IPS-20b (cell line): ENCODE data around the gene TMA16.
"Not testable (repeated sequence)": the region's sequence is repeated elsewhere in the genome, so short reads cannot be mapped to it uniquely, and the experiment has no call there.

Experiments
- H3K27ac ChIP-seq: one replicate; pipeline ENCODE4 v1.5.1; 2013; ENCODE audit warnings: low read length
- H3K27me3 ChIP-seq: 2 replicates; pipeline ENCODE4 v1.6.1; 2013; ENCODE audit warnings: mild to moderate bottlenecking, low read length, inconsistent platforms; ENCODE audit not compliant: insufficient read depth
- H3K36me3 ChIP-seq: 2 replicates; pipeline ENCODE4 v1.6.1; 2013; ENCODE audit warnings: low read depth, mild to moderate bottlenecking, inconsistent platforms, low read length, moderate library complexity; ENCODE audit not compliant: insufficient read depth
- H3K4me1 ChIP-seq: 2 replicates; pipeline ENCODE4 v1.6.1; 2013; ENCODE audit warnings: mild to moderate bottlenecking, control low read depth, inconsistent platforms, low read length, moderate library complexity; ENCODE audit not compliant: insufficient read depth
- H3K4me3 ChIP-seq: 2 replicates; pipeline ENCODE4 v1.5.1; 2013; ENCODE audit warnings: mild to moderate bottlenecking, low read length, inconsistent platforms
- H3K9ac ChIP-seq: 2 replicates; pipeline ENCODE4 v1.6.1; 2013; ENCODE audit warnings: low read depth, mild to moderate bottlenecking, inconsistent platforms, low read length, moderate library complexity
- H3K9me3 ChIP-seq: 2 replicates; pipeline ENCODE4 v1.6.1; 2013; ENCODE audit warnings: mild to moderate bottlenecking, low read depth, low read length, inconsistent platforms; ENCODE audit not compliant: insufficient read depth

The TMA16 gene

DNA sequence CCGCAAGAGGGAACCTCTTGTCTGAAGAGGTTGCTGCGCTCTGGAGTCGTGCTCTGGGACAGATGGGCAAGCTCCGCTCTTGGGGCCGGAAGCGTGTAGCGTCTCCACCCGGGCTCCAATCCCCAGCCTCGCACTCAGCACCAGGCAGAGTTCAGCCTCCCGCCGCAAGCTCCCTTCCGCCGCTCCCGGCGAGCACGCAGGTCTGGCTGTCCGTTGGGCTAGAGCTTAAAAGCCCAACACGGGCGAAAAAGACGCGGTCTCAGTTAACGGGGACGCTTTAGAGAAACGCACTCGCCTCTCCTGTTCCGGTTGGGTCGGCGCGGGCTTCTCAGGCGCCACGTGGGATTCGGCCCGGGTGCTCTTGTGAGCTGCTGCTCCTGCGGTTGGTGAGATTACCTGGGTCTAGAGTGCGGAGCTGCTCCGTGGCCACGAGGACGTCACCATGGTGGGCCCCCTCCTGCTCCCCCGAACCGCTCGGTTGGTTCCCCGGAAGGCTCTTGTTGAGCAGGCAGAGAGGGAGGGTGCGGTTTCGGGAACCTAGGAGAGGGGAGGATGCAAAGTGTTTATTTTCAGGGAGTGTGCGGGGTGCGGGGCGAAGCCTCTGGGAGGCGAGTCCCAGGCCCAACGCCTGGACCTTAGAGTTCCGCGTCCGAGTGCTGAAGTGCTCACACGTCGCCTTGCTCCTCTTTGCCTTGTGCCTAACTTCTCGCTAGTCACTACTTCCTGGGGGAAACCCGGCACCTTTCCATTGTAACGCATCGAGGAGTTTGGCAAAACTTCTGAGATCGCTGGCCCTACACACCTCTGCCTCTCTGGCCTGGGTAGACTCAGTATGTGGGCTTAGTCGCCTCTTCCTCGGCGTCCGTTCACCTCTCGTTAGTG lies at the start of gene TMA16:
TMA16 (plus strand) TSS at position 331 of the 882 bp plus-strand sequence; CDS start at position 443, 112 bp downstream.
- Histone ChIP-seq H3K36me3 (peaks cover 13% of the 10 kb centered on the region; the same call in 1 of the 2 replicates), H3K27me3 (no peaks in the 10 kb centered on the region), H3K27ac (peak within 1 kb of the TSS; percentile 83), H3K4me3 (peak within 1 kb of the TSS; percentile 81), H3K9ac (peak within 1 kb of the TSS; percentile 99), H3K9me3 (no peaks in the 10 kb centered on the region), H3K4me1 (0 out of 2 replicates have a peak, but pooled peaks cover 3% of the 10 kb centered on the region)

DNA sequence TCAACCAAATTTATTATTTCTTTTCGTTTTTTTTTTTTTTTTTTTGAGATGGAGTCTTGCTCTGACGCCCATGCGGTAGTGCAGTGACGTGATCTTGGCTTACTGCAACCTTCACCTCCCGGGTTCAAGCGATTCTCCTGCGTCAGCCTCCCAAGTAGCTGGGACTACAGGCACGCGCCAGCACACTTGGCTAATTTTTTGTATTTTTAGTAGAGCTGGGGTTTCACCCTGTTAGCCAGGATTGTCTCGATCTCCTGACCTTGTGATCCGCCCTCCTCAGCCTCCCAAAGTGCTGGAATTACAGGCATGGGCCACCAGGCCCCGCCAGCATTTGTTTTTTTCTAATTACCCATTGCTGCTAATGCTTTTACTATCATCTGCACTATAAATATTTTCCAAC lies 47.5 kb upstream of the TMA16 start:
- not testable (repeated sequence) for H3K4me3 ChIP-seq, H3K27ac ChIP-seq, H3K9me3 ChIP-seq, H3K27me3 ChIP-seq, H3K9ac ChIP-seq, H3K36me3 ChIP-seq, H3K4me1 ChIP-seq

DNA sequence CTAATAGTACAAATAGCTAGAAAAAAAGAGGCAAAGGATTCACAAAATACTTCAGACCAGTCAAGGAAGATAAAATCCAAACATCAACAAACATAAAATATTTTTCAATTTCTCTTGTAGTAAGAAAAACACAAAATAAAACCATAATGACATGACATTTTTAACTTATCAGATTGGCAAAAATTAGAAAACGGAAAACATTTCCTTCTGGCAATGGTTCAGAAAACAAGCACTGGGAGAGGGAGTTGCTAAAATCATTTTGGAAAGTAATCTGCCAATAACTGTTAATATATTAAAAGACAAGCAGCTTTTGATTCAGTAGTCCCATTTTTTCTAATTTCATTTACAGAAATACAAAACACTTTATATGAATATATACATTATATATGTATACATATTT lies 47.0 kb upstream of the TMA16 start:
- H3K36me3 ChIP-seq, result no peaks in the 10 kb centered on the region
- H3K27me3 ChIP-seq, result no peaks in the 10 kb centered on the region
- H3K9ac ChIP-seq, result no peak overlapping the region
- H3K4me1 ChIP-seq, result no peaks in the 10 kb centered on the region
- H3K9me3 ChIP-seq, result no peaks in the 10 kb centered on the region
- no peak overlapping the region for H3K27ac ChIP-seq
- no peak overlapping the region for H3K4me3 ChIP-seq

DNA sequence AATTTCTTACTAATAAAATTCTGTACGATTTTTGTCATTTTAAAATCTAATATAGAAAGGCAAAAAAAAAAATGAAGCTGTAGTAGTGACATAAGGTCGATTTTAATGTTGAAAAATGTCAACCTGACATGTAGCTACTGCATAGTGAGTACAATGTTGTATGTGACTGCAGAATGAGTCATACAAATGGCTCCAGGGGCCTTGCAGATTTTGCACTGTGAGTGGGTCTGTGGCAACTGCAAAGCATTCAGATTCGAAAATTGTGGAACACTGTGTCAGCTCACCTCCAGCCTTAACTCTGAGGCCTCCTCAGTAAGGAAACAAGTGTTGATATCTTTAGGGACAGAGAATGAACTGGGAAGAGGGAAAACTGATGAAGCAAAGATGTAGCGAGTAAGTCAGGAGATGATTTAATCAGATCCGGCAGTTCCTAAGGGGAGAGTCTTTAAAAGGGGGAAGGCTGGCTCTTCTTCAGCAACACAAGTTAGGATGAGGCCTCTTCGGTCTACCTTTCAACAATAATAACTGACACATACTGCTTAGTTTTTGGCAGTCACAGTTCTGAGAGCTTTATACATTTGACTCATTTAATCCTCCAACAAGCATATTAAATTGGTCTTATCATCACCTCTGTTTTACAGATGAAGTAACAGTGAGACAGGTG lies 45.8 kb upstream of the TMA16 start:
- H3K27ac ChIP-seq, result no peak overlapping the region
- no peak overlapping the region for H3K9ac ChIP-seq
- H3K4me3 ChIP-seq, result no peak overlapping the region
- no peaks in the 10 kb centered on the region for H3K27me3 ChIP-seq
- no peaks in the 10 kb centered on the region for H3K36me3 ChIP-seq
- no peaks in the 10 kb centered on the region for H3K4me1 ChIP-seq
- no peaks in the 10 kb centered on the region for H3K9me3 ChIP-seq

DNA sequence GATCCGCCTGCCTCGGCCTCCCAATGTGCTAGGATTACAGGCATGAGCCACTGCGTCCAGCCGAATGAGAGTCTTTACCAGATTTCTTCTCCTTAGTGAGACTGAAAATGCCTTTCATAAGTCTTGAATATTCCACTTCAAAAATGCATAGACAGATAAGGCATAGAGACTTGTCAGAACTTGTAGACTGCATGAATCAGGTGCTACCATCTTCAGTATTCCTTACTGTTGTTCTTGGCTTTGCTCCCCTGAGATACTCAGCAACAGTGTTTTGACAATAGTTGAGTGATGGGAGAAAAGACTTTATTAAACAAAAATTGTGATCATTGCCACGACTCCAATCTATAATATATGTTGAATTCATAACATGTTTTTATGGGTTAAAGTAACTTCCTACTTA lies 31.9 kb upstream of the TMA16 start:
- no peak overlapping the region for H3K4me3 ChIP-seq
- no peak overlapping the region for H3K9ac ChIP-seq
- no peaks in the 10 kb centered on the region for H3K9me3 ChIP-seq
- H3K27me3 ChIP-seq, result no peaks in the 10 kb centered on the region
- no peaks in the 10 kb centered on the region for H3K4me1 ChIP-seq
- no peaks in the 10 kb centered on the region for H3K36me3 ChIP-seq
- H3K27ac ChIP-seq, result no peak overlapping the region

DNA sequence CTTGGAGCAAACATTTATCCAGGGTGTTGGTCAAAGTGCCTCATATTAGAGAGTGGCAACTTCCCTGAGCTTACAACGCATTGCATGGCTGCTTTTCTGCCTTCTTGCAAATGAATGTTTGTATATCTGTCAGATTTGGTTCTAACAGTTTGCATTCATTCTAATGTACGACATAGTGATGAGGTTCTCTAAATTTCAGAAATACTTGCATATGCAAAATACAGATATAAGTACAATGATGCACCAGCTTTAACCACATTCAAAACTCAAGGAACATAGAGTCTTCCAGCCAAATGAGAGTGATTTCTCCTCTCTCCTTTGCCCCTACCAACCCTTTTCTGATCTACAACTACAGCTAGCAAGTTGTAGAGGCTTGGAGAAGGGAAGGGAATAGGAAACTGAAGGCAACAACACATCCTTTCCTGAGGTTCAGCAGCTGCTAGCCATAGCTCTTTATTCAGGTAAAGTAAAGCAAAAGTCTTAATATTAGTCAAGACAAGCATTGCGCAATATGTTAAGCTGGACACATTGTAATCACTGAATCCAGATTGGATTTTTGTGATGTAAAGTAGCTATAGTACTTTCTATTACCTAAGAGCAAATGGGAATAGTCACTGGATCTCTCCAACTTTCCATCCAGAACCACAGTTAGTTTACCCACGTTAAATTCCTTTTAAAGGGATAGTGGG lies 27.3 kb upstream of the TMA16 start:
- Histone ChIP-seq H3K36me3 (no peaks in the 10 kb centered on the region), H3K27ac (no peak overlapping the region), H3K27me3 (no peaks in the 10 kb centered on the region), H3K9me3 (no peaks in the 10 kb centered on the region), H3K4me1 (no peaks in the 10 kb centered on the region), H3K4me3 (no peak overlapping the region), H3K9ac (no peak overlapping the region)

DNA sequence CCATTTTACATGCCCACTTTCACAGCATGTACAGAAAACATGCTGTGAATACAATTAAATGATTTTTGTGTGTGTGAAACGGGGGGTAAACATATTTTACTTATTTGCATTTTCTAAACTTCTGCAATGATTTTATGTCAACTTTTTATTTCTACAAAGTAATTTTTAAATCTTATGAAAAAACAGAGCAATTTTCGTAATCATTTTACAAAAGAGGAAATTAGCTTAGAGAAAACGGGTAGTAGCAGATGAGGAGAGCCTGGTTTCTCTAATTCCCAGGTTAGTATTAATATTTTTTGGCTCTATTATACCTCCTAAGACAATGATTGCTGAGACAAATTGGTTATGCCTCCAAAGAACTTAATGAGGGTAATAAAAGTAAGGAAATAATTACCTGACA lies 24.1 kb upstream of the TMA16 start:
- Histone ChIP-seq H3K4me1 (no peaks in the 10 kb centered on the region), H3K36me3 (no peaks in the 10 kb centered on the region), H3K9me3 (no peaks in the 10 kb centered on the region), H3K9ac (no peak overlapping the region), H3K27ac (no peak overlapping the region), H3K27me3 (no peaks in the 10 kb centered on the region), H3K4me3 (no peak overlapping the region)

DNA sequence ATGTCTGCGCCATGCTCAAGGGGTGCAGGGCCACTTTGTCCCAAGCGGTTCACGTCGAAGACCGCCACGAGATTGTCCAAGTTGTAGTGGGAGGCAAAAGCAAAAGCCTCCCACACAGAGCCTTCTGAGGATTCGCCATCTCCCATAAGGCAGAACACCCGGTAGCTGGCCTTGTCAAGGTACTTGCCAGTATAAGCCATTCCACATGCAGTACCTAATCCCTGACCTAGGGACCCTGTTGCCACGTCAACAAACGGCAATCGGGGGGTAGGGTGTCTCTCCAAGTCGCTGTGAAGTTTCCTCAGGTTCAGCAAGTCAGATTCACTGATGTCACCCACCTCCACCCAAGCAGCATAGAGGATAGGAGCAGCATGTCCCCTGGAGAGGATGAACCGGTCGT lies 21.4 kb upstream of the TMA16 start:
- H3K36me3 ChIP-seq, result no peaks in the 10 kb centered on the region
- H3K27ac ChIP-seq, result no peak overlapping the region
- no peak overlapping the region for H3K9ac ChIP-seq
- no peaks in the 10 kb centered on the region for H3K27me3 ChIP-seq
- no peak overlapping the region for H3K4me3 ChIP-seq
- no peaks in the 10 kb centered on the region for H3K4me1 ChIP-seq
- H3K9me3 ChIP-seq, result no peaks in the 10 kb centered on the region

DNA sequence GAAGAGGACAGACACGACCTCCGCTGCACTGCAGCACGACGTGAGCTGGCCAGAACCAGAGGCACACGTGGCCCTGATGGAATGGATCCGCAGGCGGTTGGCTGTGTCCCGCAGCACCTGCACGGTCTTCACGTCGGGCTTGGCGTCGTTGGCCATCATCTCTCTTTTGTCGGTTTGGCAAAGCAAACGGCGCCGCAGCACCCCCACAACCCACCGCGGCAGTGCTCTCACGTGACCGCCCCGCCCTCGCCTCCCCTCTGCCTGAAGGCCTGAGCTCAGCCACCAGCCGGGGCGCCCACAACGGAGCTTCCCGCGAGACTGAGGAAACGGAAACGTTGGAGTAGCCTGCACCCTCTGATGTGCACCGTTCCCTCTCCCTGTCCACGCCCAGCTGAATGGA lies 20.9 kb upstream of the TMA16 start, which contains the start of gene TKTL2:
TKTL2 (minus strand) TSS at position 179 of the 400 bp plus-strand sequence; CDS start at position 159, 20 bp downstream.
- Histone ChIP-seq H3K27me3 (no peaks in the 10 kb centered on the region), H3K36me3 (no peaks in the 10 kb centered on the region), H3K4me3 (no peak within 1 kb of the TSS), H3K9me3 (no peaks in the 10 kb centered on the region), H3K4me1 (no peaks in the 10 kb centered on the region), H3K27ac (no peak within 1 kb of the TSS), H3K9ac (no peak within 1 kb of the TSS)

DNA sequence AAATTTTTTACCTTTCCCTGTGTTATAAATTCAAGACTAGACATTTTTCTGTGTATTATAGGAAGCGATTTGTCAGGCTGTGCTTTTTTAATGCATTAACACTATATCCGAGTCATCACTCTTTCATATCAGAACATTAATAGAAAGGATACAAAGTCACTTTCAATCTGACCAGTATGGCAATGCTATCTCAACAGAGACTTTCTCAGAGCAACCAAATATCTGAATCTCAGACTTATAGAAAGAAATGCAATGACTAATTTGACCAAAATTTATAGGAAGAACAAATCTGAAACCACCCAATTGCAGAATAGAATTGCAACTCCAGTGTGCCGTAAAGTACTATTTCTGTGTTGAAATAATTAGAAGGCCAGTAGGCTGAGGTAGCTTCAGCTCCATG lies 20.5 kb upstream of the TMA16 start:
- Histone ChIP-seq H3K4me1 (no peaks in the 10 kb centered on the region), H3K27ac (no peak overlapping the region), H3K27me3 (no peaks in the 10 kb centered on the region), H3K9ac (no peak overlapping the region), H3K9me3 (no peaks in the 10 kb centered on the region), H3K4me3 (no peak overlapping the region), H3K36me3 (no peaks in the 10 kb centered on the region)

DNA sequence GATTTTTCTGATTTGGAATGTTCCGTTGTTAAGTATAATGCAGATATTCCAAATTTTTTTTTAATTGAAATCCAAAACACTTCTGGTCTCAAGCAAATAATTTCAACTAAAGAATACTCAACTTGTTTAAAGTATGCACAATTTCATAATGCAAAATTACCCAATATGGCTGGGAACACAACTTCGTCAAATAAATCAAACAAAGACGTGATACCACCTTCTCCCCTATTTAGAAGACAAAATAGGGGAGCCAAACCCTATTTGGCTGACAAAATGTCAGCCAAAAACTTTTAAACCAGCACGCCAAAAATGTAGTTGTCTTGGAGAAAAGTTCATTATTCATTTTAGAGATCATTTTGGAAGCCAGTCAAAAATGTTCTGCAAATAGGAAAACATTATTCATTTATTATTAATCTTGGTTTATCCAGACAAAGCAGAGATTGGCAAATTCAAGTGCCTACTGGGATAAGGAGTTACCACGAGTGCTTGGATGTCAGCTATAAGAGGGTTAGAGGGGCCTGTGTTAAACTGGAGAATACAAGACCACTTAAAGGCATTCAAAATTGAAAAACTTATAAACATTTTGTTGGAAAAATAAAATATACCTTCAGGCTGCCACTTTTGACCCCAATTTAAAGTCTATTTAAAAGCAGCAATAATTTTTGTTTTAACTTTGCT lies 17.6 kb upstream of the TMA16 start:
- Histone ChIP-seq H3K36me3 (no peaks in the 10 kb centered on the region), H3K27ac (no peak overlapping the region), H3K4me1 (no peaks in the 10 kb centered on the region), H3K4me3 (no peak overlapping the region), H3K9me3 (no peaks in the 10 kb centered on the region), H3K27me3 (no peaks in the 10 kb centered on the region), H3K9ac (no peak overlapping the region)
